ENCODE results near the gene LRCOL1. TPM values are rescaled to one million over a fixed set of nuclear protein-coding genes. Genes with fewer than 3 reads are reported as not detected.

The LRCOL1 gene
- total RNA-seq, 4 donors from 2014 or later = 0.83 TPM; not detected in 3

- H3K4me3 ChIP-seq = no peak overlapping the region
- intact Hi-C loops (cut with DNase I; ENCODE audit: low total_unique reads) (no loop called here), in situ Hi-C loops (cut with MboI; ENCODE audit: low sequenced_read_pairs in 4 of 4) (no loop called here)
- DNase-seq (no peak), ATAC-seq (no peak)
- no peaks in the 10 kb centered on the region for H3K27me3 ChIP-seq
- no peaks in the 10 kb centered on the region for H3K9me3 ChIP-seq
- no peak overlapping the region for H3K27ac ChIP-seq
- TF ChIP-seq POLR2A (IDR thresholded peaks at IDR 0.05) = no peak
- no peak for TF ChIP-seq CTCF (IDR thresholded peaks at IDR 0.05 in 4 of 5, conservative IDR thresholded peaks at IDR 0.05 in 1 of 5)
- H3K36me3 ChIP-seq = peaks cover 0 to 2% of the 10 kb centered on the region in 2 donors
- H3K4me1 ChIP-seq = no peaks in the 10 kb centered on the region
Measured at GRCh38 chr12:132566516-132567131, 43.8 kb downstream of the LRCOL1 start.

- ATAC-seq = no peak
- in situ Hi-C loops (cut with MboI; ENCODE audit: low sequenced_read_pairs in 4 of 4) = no loop called here
Measured at GRCh38 chr12:132565365-132565764, 45.0 kb downstream of the LRCOL1 start.

GRCh38 chr12:132563911-132564310 lies 46.5 kb downstream of the LRCOL1 start:
- ATAC-seq = no peak

More at GRCh38 chr12:132565365-132565764, 45.0 kb downstream of the LRCOL1 start:
- H3K27me3 ChIP-seq = no peaks in the 10 kb centered on the region
- no peak for TF ChIP-seq CTCF (IDR thresholded peaks at IDR 0.05 in 4 of 5, conservative IDR thresholded peaks at IDR 0.05 in 1 of 5)
- no peak for TF ChIP-seq POLR2A (IDR thresholded peaks at IDR 0.05)
- H3K4me1 ChIP-seq = peaks cover 4 to 7% of the 10 kb centered on the region in 2 donors
- H3K4me3 ChIP-seq = no peak overlapping the region
- intact Hi-C loops (cut with DNase I; ENCODE audit: low total_unique reads) = no loop called here
- H3K36me3 ChIP-seq = no peaks in the 10 kb centered on the region
- no peak for DNase-seq
- H3K9me3 ChIP-seq = no peaks in the 10 kb centered on the region
- no peak overlapping the region for H3K27ac ChIP-seq

GRCh38 chr12:132562489-132563021 lies 47.8 kb downstream of the LRCOL1 start:
- Histone ChIP-seq H3K9me3 (no peaks in the 10 kb centered on the region), H3K4me1 (peaks cover 4 to 7% of the 10 kb centered on the region in 2 donors), H3K27ac (no peak overlapping the region), H3K27me3 (no peaks in the 10 kb centered on the region), H3K4me3 (no peak overlapping the region), H3K36me3 (no peaks in the 10 kb centered on the region)
- TF ChIP-seq CTCF (IDR thresholded peaks at IDR 0.05 in 4 of 5, conservative IDR thresholded peaks at IDR 0.05 in 1 of 5) = no peak
- no peak for TF ChIP-seq POLR2A (IDR thresholded peaks at IDR 0.05)
- intact Hi-C loops (cut with DNase I; ENCODE audit: low total_unique reads) (no loop called here), in situ Hi-C loops (cut with MboI; ENCODE audit: low sequenced_read_pairs in 4 of 4) (no loop called here)
- DNase-seq = no peak
- ATAC-seq = no peak

More at GRCh38 chr12:132563911-132564310, 46.5 kb downstream of the LRCOL1 start:
- Histone ChIP-seq H3K27me3 (no peaks in the 10 kb centered on the region), H3K27ac (no peak overlapping the region), H3K4me3 (no peak overlapping the region), H3K9me3 (no peaks in the 10 kb centered on the region), H3K36me3 (no peaks in the 10 kb centered on the region), H3K4me1 (peaks cover 4 to 7% of the 10 kb centered on the region in 2 donors)
- TF ChIP-seq POLR2A (IDR thresholded peaks at IDR 0.05) = no peak
- TF ChIP-seq CTCF (IDR thresholded peaks at IDR 0.05 in 4 of 5, conservative IDR thresholded peaks at IDR 0.05 in 1 of 5) = no peak
- no peak for DNase-seq
- intact Hi-C loops (cut with DNase I; ENCODE audit: low total_unique reads) (no loop called here), in situ Hi-C loops (cut with MboI; ENCODE audit: low sequenced_read_pairs in 4 of 4) (no loop called here)

Data from gastrocnemius medialis (tissue), 4 donors.